Measurements from ENCODE around the gene SLC26A11.
A peak's percentile ranks its signal among the peaks of the same experiment; 100 is the strongest.
"Not testable (repeated sequence)": the region's sequence is repeated elsewhere in the genome, so short reads cannot be mapped to it uniquely, and the experiment has no call there.

Gene SLC26A11

GRCh38 chr17:80263253-80264204, 43.3 kb downstream of the SLC26A11 start:
- DNase-seq = peak; percentile 97

- peak; percentile 72 for DNase-seq
Measured at GRCh38 chr17:80264205-80265075, 44.2 kb downstream of the SLC26A11 start.

- peak; percentile 92 for DNase-seq
Measured at GRCh38 chr17:80265205-80266068, 45.2 kb downstream of the SLC26A11 start.

GRCh38 chr17:80267391-80267790, 47.2 kb downstream of the SLC26A11 start:
- no peak for DNase-seq

GRCh38 chr17:80268427-80268826, 48.2 kb downstream of the SLC26A11 start:
- DNase-seq = no peak

GRCh38 chr17:80269405-80269807, 49.2 kb downstream of the SLC26A11 start:
- no peak for DNase-seq

GRCh38 chr17:80270104-80270503, 49.9 kb downstream of the SLC26A11 start:
- no peak for DNase-seq

- peak; percentile 73 for DNase-seq
Measured at GRCh38 chr17:80270836-80271235, 50.6 kb downstream of the SLC26A11 start.

GRCh38 chr17:80272366-80272765, 52.1 kb downstream of the SLC26A11 start:
- DNase-seq = no peak

- DNase-seq = no peak
Measured at GRCh38 chr17:80274331-80274730, 54.1 kb downstream of the SLC26A11 start.

GRCh38 chr17:80274871-80275449, 54.7 kb downstream of the SLC26A11 start:
- DNase-seq = no peak

- not testable (repeated sequence) for DNase-seq
Measured at GRCh38 chr17:80275857-80276256, 55.6 kb downstream of the SLC26A11 start.

GRCh38 chr17:80277751-80278671, 57.8 kb downstream of the SLC26A11 start:
- no peak for DNase-seq

GRCh38 chr17:80279895-80280294, 59.7 kb downstream of the SLC26A11 start:
- no peak for DNase-seq

GRCh38 chr17:80281516-80281915, 61.3 kb downstream of the SLC26A11 start:
- no peak for DNase-seq

GRCh38 chr17:80283116-80283852, 63.1 kb downstream of the SLC26A11 start:
- no peak for DNase-seq

- no peak for DNase-seq
Measured at GRCh38 chr17:80284631-80285030, 64.4 kb downstream of the SLC26A11 start.

- no peak for DNase-seq
Measured at GRCh38 chr17:80285237-80285920, 65.2 kb downstream of the SLC26A11 start.

GRCh38 chr17:80286638-80286960, 66.4 kb downstream of the SLC26A11 start:
- no peak for DNase-seq

- no peak for DNase-seq
Measured at GRCh38 chr17:80287038-80287437, 66.8 kb downstream of the SLC26A11 start.
